ENCODE measurements around the gene MUC2. TPM values are rescaled to one million over a fixed set of nuclear protein-coding genes. Genes with fewer than 3 reads are reported as not detected.

Gene MUC2
- total and polyA plus RNA-seq, 2 of the 4 experiments (the other 2 are of a cell fraction) = not detected

DNA sequence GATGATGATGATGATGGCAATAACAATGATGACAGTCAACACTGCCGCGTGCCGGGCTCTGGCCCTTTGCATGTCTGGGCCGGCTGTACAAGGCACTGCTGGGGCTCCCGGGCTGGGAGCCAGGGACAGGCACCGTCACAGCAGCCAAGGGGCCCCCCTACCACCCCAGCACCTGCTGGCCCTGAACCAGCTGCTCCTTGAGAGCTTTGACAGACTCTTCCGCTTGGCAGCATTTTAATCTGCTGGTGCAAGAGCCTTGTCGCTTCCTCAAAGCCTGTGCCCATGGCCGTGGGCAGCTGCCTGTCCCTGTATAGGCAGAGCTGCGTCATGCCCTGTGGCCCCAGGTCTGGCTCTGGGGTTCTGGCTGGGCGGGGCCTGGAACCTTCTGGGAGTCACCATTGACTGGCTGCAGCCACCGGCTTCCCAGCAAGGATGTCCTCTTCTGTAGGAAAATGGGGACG is 25.2 kb upstream of the MUC2 start:
- Histone ChIP-seq H3K9me3 (ENCODE audit: control insufficient read depth, insufficient read depth, low read length) (no peaks in the 10 kb centered on the region), H2BK120ac (ENCODE audit: low read depth, low read length) (no peak overlapping the region), H3K4me1 (ENCODE audit: control insufficient read depth, insufficient read depth, low read length) (no peaks in the 10 kb centered on the region; the same call in 1 of the 2 replicates), H3K9ac (ENCODE audit: low read depth, low read length) (no peak overlapping the region), H3K27ac (ENCODE audit: insufficient read depth, low read length) (no peak overlapping the region), H3K4me2 (ENCODE audit: low read depth, low read length) (no peak overlapping the region), H3K4me3 (ENCODE audit: insufficient read depth, low read depth, low read length) (no peak overlapping the region), H2AFZ (replicated peaks; ENCODE audit: low read length, poor library complexity) (no peak overlapping the region), H4K20me1 (ENCODE audit: insufficient read depth, low read length) (no peaks in the 10 kb centered on the region), H2AK5ac (ENCODE audit: low read depth, low read length) (no peak overlapping the region), H3K4ac (ENCODE audit: low read depth, low read length) (no peak overlapping the region), H2BK20ac (ENCODE audit: low read depth, low read length) (no peak overlapping the region), H3K18ac (ENCODE audit: low read depth, low read length) (no peak overlapping the region), H3K27me3 (ENCODE audit: control insufficient read depth, insufficient read depth, low read length) (peaks cover 28% of the 10 kb centered on the region), H2AK9ac (replicated peaks; ENCODE audit: low read depth, low read length, poor library complexity) (no peak overlapping the region), H3K79me1 (ENCODE audit: low read depth in 1 of 2, low read length in 2 of 2) (no peaks in the 10 kb centered on the region), H2BK15ac (ENCODE audit: low read depth, low read length) (no peak overlapping the region), H3K23ac (ENCODE audit: low read depth, low read length) (no peak overlapping the region), H3K36me3 (ENCODE audit: control insufficient read depth, insufficient read depth, low read length) (no peaks in the 10 kb centered on the region), H3K14ac (replicated peaks; ENCODE audit: low read depth, low read length) (no peak overlapping the region), H2BK5ac (ENCODE audit: low read depth, low read length, poor library complexity, severe bottlenecking) (no peak overlapping the region), H3K56ac (ENCODE audit: extremely low read depth, insufficient read depth, low read length) (no peak overlapping the region), H4K91ac (ENCODE audit: insufficient read depth, low read depth, low read length) (no peak overlapping the region), H3K9me1 (ENCODE audit: insufficient read depth, low read length) (no peaks in the 10 kb centered on the region), H4K5ac (ENCODE audit: low read depth, low read length) (no peak overlapping the region), H4K8ac (ENCODE audit: low read depth in 2 of 2, low read length in 2 of 2) (no peak overlapping the region)
- no peak for DNase-seq
- ChIA-PET CTCF (no interaction called here), POLR2A (ENCODE audit: unreplicated experiment) (no interaction called here)
- intact Hi-C loops (cut with micrococcal nuclease) = no loop called here
- TF ChIP-seq, protein P1, sequence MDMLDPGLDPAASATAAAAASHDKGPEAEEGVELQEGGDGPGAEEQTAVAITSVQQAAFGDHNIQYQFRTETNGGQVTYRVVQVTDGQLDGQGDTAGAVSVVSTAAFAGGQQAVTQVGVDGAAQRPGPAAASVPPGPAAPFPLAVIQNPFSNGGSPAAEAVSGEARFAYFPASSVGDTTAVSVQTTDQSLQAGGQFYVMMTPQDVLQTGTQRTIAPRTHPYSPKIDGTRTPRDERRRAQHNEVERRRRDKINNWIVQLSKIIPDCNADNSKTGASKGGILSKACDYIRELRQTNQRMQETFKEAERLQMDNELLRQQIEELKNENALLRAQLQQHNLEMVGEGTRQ (IDR thresholded peaks at IDR 0.05; ENCODE audit: low read depth, low read length) = no peak
- no peak for TF ChIP-seq SMC3 (IDR thresholded peaks at IDR 0.05; ENCODE audit: low read depth, low read length)
- TF ChIP-seq CHD1 (IDR thresholded peaks at IDR 0.05; ENCODE audit: low read depth, low read length) = no peak
- no peak for TF ChIP-seq RCOR1 (IDR thresholded peaks at IDR 0.05; ENCODE audit: insufficient replicate concordance, low read length)
- TF ChIP-seq NFE2L2 (IDR thresholded peaks at IDR 0.05; ENCODE audit: low read depth, low read length) = no peak
- TF ChIP-seq, protein P2, sequence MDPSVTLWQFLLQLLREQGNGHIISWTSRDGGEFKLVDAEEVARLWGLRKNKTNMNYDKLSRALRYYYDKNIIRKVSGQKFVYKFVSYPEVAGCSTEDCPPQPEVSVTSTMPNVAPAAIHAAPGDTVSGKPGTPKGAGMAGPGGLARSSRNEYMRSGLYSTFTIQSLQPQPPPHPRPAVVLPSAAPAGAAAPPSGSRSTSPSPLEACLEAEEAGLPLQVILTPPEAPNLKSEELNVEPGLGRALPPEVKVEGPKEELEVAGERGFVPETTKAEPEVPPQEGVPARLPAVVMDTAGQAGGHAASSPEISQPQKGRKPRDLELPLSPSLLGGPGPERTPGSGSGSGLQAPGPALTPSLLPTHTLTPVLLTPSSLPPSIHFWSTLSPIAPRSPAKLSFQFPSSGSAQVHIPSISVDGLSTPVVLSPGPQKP (IDR thresholded peaks at IDR 0.05; ENCODE audit: borderline replicate concordance, low read depth, low read length) = no peak
- no peak for TF ChIP-seq RAD21 (IDR thresholded peaks at IDR 0.05; ENCODE audit: low read length)
- TF ChIP-seq, protein P3, sequence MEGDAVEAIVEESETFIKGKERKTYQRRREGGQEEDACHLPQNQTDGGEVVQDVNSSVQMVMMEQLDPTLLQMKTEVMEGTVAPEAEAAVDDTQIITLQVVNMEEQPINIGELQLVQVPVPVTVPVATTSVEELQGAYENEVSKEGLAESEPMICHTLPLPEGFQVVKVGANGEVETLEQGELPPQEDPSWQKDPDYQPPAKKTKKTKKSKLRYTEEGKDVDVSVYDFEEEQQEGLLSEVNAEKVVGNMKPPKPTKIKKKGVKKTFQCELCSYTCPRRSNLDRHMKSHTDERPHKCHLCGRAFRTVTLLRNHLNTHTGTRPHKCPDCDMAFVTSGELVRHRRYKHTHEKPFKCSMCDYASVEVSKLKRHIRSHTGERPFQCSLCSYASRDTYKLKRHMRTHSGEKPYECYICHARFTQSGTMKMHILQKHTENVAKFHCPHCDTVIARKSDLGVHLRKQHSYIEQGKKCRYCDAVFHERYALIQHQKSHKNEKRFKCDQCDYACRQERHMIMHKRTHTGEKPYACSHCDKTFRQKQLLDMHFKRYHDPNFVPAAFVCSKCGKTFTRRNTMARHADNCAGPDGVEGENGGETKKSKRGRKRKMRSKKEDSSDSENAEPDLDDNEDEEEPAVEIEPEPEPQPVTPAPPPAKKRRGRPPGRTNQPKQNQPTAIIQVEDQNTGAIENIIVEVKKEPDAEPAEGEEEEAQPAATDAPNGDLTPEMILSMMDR (conservative IDR thresholded peaks at IDR 0.05; ENCODE audit: low read depth, low read length) = no peak
- no peak for TF ChIP-seq MAFK (IDR thresholded peaks at IDR 0.05; ENCODE audit: low read depth, low read length)
- no peak for TF ChIP-seq POLR2A (IDR thresholded peaks at IDR 0.05; ENCODE audit: low read depth, low read length)
- no peak for TF ChIP-seq CEBPB (IDR thresholded peaks at IDR 0.05; ENCODE audit: low read depth, low read length)
- TF ChIP-seq MXI1 (IDR thresholded peaks at IDR 0.05; ENCODE audit: borderline replicate concordance, low read depth, low read length) = no peak
- no peak for TF ChIP-seq BHLHE40 (IDR thresholded peaks at IDR 0.05; ENCODE audit: low read depth, low read length)
- no peak for TF ChIP-seq FOS (IDR thresholded peaks at IDR 0.05; ENCODE audit: low read depth, low read length)
- WGBS, 2 experiments (ENCODE audit: extremely low coverage in 2 of 2, insufficient read length in 1 of 2) = 66% methylated on average over 5 of the region's 13 CpGs; no CpG with 5 or more reads in 1 of the 2 experiments
- ATAC-seq (ENCODE audit: low read depth) = no peak
- no TSS peak for BruUV-seq (replicated peaks)
- in situ Hi-C loops (cut with MboI; ENCODE audit: low sequenced_read_pairs) = no loop called here
- dilution Hi-C loops (cut with HindIII; ENCODE audit: low sequenced_read_pairs, unreplicated experiment) = no loop called here

Data from IMR-90 (cell line).